NCI-H2107 (cell line): Measurements from ENCODE around the gene CCDC154.
"Not testable (repeated sequence)": the region's sequence is repeated elsewhere in the genome, so short reads cannot be mapped to it uniquely, and the experiment has no call there.

Source experiments
- DNase-seq: peaks from one replicate; lab custom pipeline; 2025; lab: John Stamatoyannopoulos, UW

The CCDC154 gene

DNA sequence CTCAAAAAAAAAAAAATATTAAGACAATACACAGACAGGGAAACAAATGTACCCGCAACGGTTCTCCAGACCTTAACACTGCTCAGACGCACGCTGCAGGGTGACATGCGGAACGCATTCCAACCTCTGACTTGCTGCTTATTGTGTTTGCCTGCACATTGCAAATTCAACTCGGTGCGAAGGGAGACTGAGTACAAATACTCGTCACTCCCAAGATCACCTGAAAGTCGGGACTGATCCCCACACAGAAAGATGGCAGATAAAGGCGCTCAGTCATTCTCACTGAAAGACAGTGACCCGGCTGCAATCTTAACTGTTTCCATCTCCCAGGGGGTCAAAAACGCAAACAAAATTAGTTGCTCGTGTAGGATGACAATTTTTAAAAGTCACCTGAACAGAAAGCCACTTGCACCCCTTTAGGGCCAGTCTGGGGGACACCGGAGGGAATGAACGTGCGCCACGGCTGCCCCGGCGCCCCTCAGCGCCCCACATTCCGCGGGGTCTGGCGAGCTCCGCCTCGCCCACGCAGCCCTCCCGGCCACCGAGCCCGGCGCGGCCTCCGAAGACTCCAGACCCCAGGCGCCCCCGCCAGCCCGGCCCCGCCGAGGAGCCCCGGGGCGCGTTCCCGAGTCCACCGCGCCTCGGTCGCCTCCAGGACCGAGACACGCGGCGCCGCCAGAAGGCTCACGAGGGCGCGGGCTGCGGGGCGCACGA lies 29.9 kb upstream of the CCDC154 start:
- DNase-seq: no peak

DNA sequence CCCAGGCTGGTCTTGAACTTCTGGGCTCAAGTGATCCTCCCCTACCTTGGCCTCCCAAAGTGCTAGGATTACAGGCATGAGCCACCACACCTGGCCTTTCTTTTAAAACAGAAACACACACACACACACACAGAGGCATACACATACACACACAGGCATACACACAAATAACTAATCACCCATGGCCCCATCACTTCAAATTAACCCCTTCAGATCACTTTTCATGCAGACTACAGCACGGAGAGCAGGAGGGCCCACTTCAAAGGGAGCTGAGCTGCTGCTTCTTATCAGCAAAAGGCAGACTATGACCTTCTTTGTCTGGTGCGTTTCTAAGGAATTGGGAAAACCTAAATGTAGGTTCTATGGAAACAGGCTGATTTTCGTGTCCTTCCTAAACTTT lies 28.6 kb upstream of the CCDC154 start:
- DNase-seq: no peak

DNA sequence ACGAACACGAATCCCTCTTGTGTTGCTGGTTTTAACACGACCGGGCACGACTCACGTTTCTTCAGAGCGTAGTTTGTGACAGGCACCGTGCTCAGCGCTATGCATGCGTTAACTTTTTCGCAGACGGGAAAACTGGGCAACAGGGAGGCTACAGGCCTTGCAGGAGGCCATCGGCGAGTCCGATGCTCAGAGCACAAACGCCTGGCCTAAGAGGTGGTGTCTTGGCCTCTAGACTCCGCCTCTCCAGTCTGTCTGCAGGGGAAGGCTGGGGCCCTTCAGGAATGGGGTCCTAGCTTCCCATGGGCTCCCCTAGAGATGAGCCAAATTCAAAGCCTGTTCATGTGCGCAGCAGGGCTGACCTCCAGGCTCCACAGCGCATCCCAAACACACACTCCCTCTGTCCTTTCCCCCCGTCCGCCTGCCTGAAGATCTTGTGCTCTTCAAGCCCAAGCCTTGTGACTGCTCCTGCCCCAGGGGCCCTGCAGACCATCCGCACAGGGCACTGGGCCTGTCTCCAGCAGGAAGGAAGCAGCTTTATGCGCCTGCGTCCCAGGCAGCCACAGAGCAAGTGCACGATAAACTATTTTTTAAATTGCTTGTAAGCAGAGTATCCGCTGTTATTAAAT lies 27.3 kb upstream of the CCDC154 start:
- DNase-seq: no peak

DNA sequence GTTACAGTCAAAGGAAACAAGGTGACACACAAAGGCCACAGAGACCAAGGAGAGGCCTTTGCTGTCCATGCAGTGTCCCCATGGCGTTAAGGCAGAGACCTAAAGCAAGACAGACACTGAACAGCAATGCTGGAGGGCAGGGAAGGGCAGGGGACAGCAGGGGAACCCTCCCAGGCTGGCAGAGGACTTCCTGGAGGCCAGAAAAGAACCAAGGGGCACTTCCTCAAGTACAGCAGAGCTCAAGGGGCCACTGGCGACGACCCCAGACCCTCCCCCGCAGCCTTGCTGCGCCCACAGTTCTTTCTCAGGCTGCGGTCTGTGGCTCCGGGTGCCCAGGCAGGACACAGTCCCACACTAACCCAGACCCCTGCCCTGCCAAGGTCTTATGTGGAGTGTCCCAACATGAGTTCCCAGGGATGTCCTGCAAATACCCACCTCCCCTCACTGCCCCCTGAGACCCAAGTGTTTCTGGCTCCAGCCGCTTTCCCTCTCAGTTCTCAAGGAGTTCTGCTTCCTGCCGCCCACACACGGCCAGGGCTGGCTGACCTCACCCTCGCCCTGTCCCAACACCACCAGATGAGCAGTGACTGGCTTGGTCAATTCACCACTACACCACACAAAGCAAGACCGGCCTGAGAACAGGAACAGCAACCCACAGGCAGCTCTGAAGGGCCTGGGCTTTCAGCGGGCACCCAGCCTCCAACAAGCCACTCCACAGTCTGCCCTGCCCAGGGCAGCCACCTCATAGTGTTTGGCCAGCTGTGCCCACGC lies 26.3 kb upstream of the CCDC154 start:
- no peak for DNase-seq

DNA sequence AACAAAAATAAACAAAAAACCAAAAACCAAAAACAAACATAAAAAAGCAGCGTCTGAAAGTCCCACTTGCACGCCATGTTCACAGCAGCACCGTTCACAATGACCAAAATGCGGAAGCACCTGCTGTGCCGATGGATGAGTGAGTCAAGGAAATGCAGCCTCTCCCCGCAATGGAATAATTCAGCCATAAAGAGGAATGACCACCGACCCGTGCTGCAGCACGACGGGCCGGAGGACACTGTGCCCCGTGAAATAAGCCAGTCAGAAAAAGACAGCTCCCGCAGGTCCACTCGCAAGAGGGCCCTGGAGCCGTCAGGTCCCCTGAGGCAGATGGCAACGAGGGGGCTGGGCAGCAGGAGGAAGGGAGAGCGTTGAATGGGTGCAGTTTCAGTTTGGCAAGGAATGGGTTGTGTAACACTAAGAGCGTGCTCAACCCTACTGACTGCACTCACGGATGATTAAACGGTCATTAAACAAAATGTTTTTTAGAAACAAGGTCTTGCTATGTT lies 25.4 kb upstream of the CCDC154 start:
- DNase-seq: no peak

DNA sequence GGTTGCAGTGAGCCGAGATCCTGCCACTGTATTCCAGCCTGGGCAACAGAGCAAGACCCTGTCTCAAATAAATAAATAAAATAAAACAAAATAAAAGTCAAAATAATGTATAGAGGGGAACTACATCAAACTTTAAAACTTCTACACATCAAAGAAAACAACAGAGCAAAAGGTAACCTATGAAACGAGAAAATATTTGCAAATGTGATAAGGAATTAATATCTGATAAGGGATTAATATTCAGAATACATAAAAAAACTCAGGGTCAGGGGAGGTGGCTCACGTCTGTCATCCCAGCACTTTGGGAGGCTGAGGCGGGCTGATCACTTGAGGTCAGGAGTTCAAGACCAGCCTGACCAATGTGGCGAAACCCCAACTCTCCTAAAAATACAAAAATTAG lies 24.8 kb upstream of the CCDC154 start:
- DNase-seq: not testable (repeated sequence)

GRCh38 chr16:1468426-1468810 lies 24.1 kb upstream of the CCDC154 start:
- no peak for DNase-seq

GRCh38 chr16:1466968-1467521 lies 22.7 kb upstream of the CCDC154 start:
- DNase-seq: no peak

DNA sequence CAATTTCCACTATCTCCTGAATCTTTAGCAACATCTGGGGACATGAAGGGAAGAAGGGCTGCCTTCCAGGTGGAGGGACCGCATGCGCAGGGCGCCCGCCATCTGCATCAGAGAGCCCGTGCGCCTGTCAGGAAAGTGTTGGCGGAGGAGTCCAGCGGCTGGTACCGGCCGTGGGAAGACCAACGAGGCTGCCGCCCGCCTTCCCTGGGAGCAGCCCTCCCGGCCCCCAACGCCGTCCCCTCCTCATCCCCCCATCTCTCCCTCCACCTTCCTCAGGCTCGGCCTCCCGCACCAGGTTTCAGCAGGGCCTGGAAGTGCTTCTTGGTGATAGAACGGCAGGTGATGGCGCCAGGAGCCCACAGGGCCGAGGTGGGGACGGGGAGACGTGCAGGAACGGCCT lies 21.7 kb upstream of the CCDC154 start:
- DNase-seq: no peak

- no peak for DNase-seq
Measured at GRCh38 chr16:1465567-1465915, 21.2 kb upstream of the CCDC154 start.

GRCh38 chr16:1464894-1465566 lies 20.7 kb upstream of the CCDC154 start:
- no peak for DNase-seq

DNA sequence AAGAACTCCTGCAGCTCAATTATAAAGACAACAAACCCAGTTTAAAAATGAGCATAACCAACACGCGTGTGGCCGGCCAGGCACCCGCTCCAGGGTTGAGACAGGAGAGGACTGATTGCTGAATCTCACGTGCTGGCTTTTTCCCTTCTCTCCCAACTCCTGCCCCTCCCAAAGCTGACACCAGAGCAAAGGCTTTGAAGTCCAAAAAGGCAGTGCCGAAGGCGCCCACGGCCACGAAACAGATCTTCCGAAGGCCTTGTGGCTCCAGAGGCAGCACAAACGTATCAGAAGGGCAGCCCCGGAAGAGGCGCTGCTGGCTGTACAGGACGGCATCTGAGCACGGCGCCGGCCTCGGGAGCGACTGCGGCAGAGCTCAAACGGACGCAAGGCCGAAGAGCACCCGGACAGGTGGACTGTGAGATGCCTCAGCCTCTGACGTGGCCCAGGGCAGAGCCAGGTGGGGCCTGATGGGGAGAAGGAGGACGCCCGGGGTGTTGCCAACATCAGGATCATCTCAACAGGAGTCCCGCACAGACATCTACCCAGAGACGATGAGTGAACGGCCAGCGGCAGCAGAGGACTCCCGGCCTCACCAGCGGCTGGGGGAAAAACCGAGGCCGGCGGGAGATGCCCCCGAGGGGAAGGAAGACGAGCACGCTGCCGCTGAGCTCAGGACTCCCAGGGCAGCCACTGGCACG lies 20.0 kb upstream of the CCDC154 start:
- DNase-seq: no peak

DNA sequence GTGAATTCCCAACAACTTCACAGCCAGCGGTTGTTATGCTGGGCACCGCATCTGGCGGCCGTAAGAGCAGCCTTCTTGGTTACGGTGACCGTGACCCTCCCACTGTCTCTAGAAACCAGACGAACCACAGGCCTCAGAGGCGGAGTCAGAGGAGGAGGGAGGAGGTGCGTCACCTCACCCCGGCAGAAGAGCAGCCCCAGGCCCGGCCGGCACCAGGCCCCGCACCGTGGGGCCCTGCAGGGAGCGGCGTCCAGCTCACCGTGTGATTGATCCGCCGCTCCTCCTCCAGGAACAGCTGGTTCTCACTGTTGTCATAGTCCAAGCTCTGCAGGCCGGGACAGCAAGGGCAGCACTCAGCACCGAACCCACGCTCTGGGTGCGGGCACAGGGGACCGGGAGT lies 16.8 kb upstream of the CCDC154 start:
- DNase-seq: no peak

DNA sequence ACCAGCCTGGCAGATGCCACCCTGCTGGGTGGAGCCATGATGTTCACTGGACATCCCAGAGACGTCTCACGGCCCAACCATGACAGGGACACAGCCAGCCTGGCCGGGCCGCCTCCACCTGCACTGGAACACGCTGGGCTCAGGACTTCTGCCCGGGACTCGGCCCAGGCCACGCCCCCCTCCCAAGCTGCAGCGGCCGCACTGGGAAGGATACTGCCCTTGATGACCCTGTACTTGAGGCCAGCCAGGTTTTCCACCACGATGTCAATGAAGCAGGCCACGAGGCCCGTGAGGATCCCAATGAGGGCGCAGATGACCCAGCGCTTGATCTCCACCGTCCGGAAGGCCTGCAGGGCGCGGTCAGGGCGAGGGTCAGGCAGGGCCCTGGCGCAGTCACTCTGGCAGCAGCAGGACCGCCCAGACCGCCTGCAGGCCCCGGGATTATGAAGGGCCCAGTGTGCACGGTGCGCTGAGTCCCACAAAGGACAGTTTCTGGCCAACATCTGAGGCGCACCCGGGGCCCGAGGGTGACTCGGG lies 16.3 kb upstream of the CCDC154 start:
- no peak for DNase-seq

GRCh38 chr16:1459967-1460366 lies 15.6 kb upstream of the CCDC154 start:
- DNase-seq: no peak

GRCh38 chr16:1458977-1459341 lies 14.6 kb upstream of the CCDC154 start:
- no peak for DNase-seq

DNA sequence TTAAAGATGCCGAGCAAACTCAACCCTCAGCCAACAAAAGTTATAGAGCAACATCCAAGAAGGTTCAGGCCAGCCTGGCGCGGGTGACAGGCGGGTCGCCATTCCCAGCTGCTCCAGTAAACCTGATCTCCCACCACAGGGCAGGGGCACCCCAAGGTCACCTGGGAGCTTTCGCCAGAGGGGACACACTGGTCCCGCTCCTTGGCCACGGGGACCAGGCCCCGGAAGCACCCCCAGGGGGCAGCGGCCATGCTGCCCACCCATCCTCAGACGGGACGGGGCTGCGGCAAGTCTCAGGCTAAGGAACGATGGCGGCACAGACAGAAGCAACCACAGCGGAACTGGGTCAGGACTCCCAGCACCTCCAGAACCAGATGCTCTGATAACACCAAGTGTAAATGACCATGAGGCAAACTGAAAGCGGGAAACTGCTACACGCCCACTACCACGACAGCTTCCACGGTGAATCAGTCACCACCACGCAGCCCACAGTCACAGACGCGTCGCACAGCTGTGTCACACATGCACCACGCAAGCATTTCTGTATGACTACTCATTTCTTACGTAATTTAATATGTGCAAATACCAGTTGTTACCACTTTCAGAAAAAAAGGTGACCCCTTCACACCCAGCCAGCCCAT lies 14.1 kb upstream of the CCDC154 start:
- DNase-seq: no peak

DNA sequence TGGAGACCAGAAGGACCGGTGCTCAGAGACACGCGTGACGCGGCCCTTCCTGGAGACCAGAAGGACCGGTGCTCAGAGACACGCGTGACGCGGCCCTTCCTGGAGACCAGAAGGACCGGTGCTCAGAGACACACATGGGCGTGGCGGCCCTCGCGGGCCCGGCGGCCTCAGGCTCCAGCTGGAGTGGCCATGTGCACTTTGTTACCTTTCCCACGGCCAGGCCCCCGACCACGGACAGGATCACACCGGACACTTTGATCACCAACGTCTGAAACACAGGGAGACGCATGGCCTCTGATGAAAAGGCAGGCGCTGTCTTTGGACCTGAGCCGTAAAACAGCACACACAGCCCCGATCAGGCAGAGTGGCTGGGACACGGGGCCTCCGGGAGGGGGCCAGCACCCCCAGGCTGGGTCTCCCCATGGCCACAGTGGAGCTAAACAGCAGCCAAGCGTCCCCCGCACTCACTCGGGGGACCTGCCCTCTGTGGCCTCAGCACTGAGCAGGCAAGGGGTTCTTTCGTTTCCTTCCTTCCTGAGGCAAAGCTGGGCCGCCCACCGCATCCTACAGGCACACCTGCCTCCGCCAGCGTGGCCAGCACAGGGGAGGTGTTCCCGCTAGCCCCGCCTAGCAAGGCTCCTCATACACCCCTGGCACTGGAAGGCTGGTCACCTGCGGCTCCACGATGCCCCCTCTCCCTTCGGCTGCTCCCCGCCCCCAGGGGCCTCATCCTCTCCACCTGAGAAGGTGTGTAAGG lies 13.3 kb upstream of the CCDC154 start:
- DNase-seq: no peak

GRCh38 chr16:1456951-1457350 lies 12.6 kb upstream of the CCDC154 start:
- no peak for DNase-seq
